Stimulated activated CD8-positive, alpha-beta memory T cell treated with anti-CD3 and anti-CD28 coated beads, Interleukin-15, amount 100 ng/mL, for 4 hours (primary cell): ENCODE results near the gene FAM53B.

Experiments used
- DNase-seq, 2 donors: peaks; one replicate each; pipeline ENCODE4 v3.0.0-alpha.2; 2020; ENCODE audit warnings: low read depth in 2 of 2

FAM53B gene

GRCh38 chr10:124578231-124579010 is 165.8 kb downstream of the FAM53B start:
- DNase-seq, result no peak

GRCh38 chr10:124577651-124578050 is 166.5 kb downstream of the FAM53B start:
- no peak for DNase-seq

GRCh38 chr10:124576526-124577420 is 167.4 kb downstream of the FAM53B start:
- DNase-seq, result no peak

- no peak for DNase-seq
Observed at GRCh38 chr10:124575107-124576035, 168.8 kb downstream of the FAM53B start.

GRCh38 chr10:124574456-124575070 is 169.6 kb downstream of the FAM53B start:
- no peak for DNase-seq

- no peak for DNase-seq
Observed at GRCh38 chr10:124573726-124574455, 170.3 kb downstream of the FAM53B start.

GRCh38 chr10:124572751-124573150 is 171.4 kb downstream of the FAM53B start:
- DNase-seq, result no peak

- no peak for DNase-seq
Observed at GRCh38 chr10:124570646-124571045, 173.5 kb downstream of the FAM53B start.

GRCh38 chr10:124569623-124570470 is 174.3 kb downstream of the FAM53B start:
- no peak for DNase-seq
